GM12873 (cell line): Measurements from ENCODE around the gene ID4.

Experiments used
- CTCF ChIP-seq: IDR thresholded peaks from 2 replicates; pipeline ENCODE4 v1.5.1; 2012; ENCODE audit warnings: low read depth, mild to moderate bottlenecking, moderate library complexity, low read length, control low read depth; ENCODE audit not compliant: insufficient read depth; ENCODE audit errors: missing control alignments

Gene ID4

GRCh38 chr6:19876672-19877071 is 39.5 kb downstream of the ID4 start:
- no peak for TF ChIP-seq CTCF

- no peak for TF ChIP-seq CTCF
Measured at GRCh38 chr6:19879663-19880062, 42.5 kb downstream of the ID4 start.

- TF ChIP-seq CTCF: no peak
Measured at GRCh38 chr6:19880066-19880465, 42.9 kb downstream of the ID4 start.

GRCh38 chr6:19891451-19891850 is 54.3 kb downstream of the ID4 start:
- TF ChIP-seq CTCF: no peak
